HG02759 (cell line): ENCODE measurements around the gene ADM2.
"Not testable (repeated sequence)": the region's sequence is repeated elsewhere in the genome, so short reads cannot be mapped to it uniquely, and the experiment has no call there.

Source experiments
- ATAC-seq: cut with Tn5 transposase; IDR thresholded peaks from one replicate; pipeline ENCODE4 v1.9.1; 2021; ENCODE audit warnings: mild to moderate bottlenecking, moderate library complexity; ENCODE audit not compliant: unreplicated experiment

ADM2 gene

GRCh38 chr22:50505276-50505775 is 24.0 kb downstream of the ADM2 start:
- ATAC-seq, result no peak

GRCh38 chr22:50505776-50506610 is 24.6 kb downstream of the ADM2 start:
- no peak for ATAC-seq

- no peak for ATAC-seq
Measured at GRCh38 chr22:50506611-50507420, 25.5 kb downstream of the ADM2 start.

- ATAC-seq, result peak; percentile 64
Measured at GRCh38 chr22:50507421-50507990, 26.2 kb downstream of the ADM2 start, which contains the start of gene LMF2. LMF2 (minus strand) TSS chr22:50507702; CDS start chr22:50507675, 27 bp downstream.

- ATAC-seq, result peak; percentile 75
Measured at GRCh38 chr22:50507991-50508884, 26.9 kb downstream of the ADM2 start, which contains the start of gene NCAPH2. NCAPH2 (plus strand) TSS chr22:50508224; CDS start chr22:50508338, 114 bp downstream.

- no peak for ATAC-seq
Measured at GRCh38 chr22:50508897-50509296, 27.6 kb downstream of the ADM2 start.

GRCh38 chr22:50513175-50513574 is 31.8 kb downstream of the ADM2 start:
- ATAC-seq, result no peak

- ATAC-seq, result no peak
Measured at GRCh38 chr22:50516068-50516467, 34.7 kb downstream of the ADM2 start.

- ATAC-seq, result no peak
Measured at GRCh38 chr22:50516891-50517290, 35.5 kb downstream of the ADM2 start.

- ATAC-seq, result no peak
Measured at GRCh38 chr22:50517495-50518260, 36.3 kb downstream of the ADM2 start.

- no peak for ATAC-seq
Measured at GRCh38 chr22:50518606-50519005, 37.3 kb downstream of the ADM2 start.

GRCh38 chr22:50519151-50519550 is 37.8 kb downstream of the ADM2 start:
- no peak for ATAC-seq

GRCh38 chr22:50520184-50520583 is 38.8 kb downstream of the ADM2 start:
- not testable (repeated sequence) for ATAC-seq

GRCh38 chr22:50520826-50521453 is 39.6 kb downstream of the ADM2 start:
- ATAC-seq, result no peak

GRCh38 chr22:50521710-50522109 is 40.4 kb downstream of the ADM2 start:
- ATAC-seq, result no peak

GRCh38 chr22:50522208-50522805 is 41.0 kb downstream of the ADM2 start:
- no peak for ATAC-seq

- ATAC-seq, result no peak
Measured at GRCh38 chr22:50522806-50523438, 41.6 kb downstream of the ADM2 start.

GRCh38 chr22:50523458-50523805 is 42.1 kb downstream of the ADM2 start:
- no peak for ATAC-seq
